ENCODE measurements around the gene HSD17B4.
A peak's percentile ranks its signal among the peaks of the same experiment; 100 is the strongest.
"Not testable (repeated sequence)": the region's sequence is repeated elsewhere in the genome, so short reads cannot be mapped to it uniquely, and the experiment has no call there.

The HSD17B4 gene

DNA sequence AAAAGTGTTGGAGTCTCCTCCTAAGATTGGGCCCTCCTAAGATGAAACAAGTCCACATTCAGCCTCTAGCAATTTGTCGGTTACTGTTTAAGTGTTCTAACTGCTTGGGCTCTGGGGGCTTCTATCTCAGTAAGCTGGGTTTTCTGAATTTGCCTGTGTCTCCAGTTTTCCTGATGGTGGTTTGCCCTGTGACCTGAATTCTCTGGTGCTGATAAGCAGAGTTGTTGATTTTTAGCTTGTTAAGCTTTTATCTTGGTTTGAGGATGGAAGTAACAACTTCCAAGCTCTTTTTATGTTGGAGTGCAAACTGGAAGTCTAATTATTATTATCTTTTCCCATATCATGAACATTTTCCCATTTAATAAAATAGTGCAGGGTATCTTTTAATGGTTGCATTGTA, 30.9 kb downstream of the HSD17B4 start:
- H3K36me3 ChIP-seq (ENCODE audit: control insufficient read depth, insufficient read depth, low read length) = peaks cover 42% of the 10 kb centered on the region
- H3K27ac ChIP-seq (ENCODE audit: low read depth, low read length) = peak overlapping the region; percentile 72
- H3K9me3 ChIP-seq (ENCODE audit: control insufficient read depth, insufficient read depth, low read depth, low read length) = no peaks in the 10 kb centered on the region
- H3K4me1 ChIP-seq (ENCODE audit: control insufficient read depth, insufficient read depth, low read length) = peaks cover 57% of the 10 kb centered on the region
- no peak overlapping the region for H3K4me3 ChIP-seq (ENCODE audit: low read depth, low read length)
- no peaks in the 10 kb centered on the region for H3K27me3 ChIP-seq (ENCODE audit: control insufficient read depth, insufficient read depth, low read length)
- peak overlapping the region; percentile 17 for H3K9ac ChIP-seq (ENCODE audit: low read length)

- H3K36me3 ChIP-seq (ENCODE audit: control insufficient read depth, insufficient read depth, low read length) = peaks cover 53% of the 10 kb centered on the region
- H3K9me3 ChIP-seq (ENCODE audit: control insufficient read depth, insufficient read depth, low read depth, low read length) = no peaks in the 10 kb centered on the region
- peaks cover 41% of the 10 kb centered on the region for H3K4me1 ChIP-seq (ENCODE audit: control insufficient read depth, insufficient read depth, low read length)
- H3K9ac ChIP-seq (ENCODE audit: low read length) = no peak overlapping the region
- no peaks in the 10 kb centered on the region for H3K27me3 ChIP-seq (ENCODE audit: control insufficient read depth, insufficient read depth, low read length)
- no peak overlapping the region for H3K27ac ChIP-seq (ENCODE audit: low read depth, low read length)
- H3K4me3 ChIP-seq (ENCODE audit: low read depth, low read length) = no peak overlapping the region
Observed at GRCh38 chr5:119484884-119485283, 32.6 kb downstream of the HSD17B4 start.

GRCh38 chr5:119501671-119502179, 49.4 kb downstream of the HSD17B4 start:
- no peak overlapping the region for H3K4me3 ChIP-seq (ENCODE audit: low read depth, low read length)
- H3K9me3 ChIP-seq (ENCODE audit: control insufficient read depth, insufficient read depth, low read depth, low read length) = peaks cover 23% of the 10 kb centered on the region
- H3K4me1 ChIP-seq (ENCODE audit: control insufficient read depth, insufficient read depth, low read length) = no peaks in the 10 kb centered on the region
- H3K27ac ChIP-seq (ENCODE audit: low read depth, low read length) = no peak overlapping the region
- H3K36me3 ChIP-seq (ENCODE audit: control insufficient read depth, insufficient read depth, low read length) = peaks cover 85% of the 10 kb centered on the region
- H3K27me3 ChIP-seq (ENCODE audit: control insufficient read depth, insufficient read depth, low read length) = no peaks in the 10 kb centered on the region
- H3K9ac ChIP-seq (ENCODE audit: low read length) = no peak overlapping the region

DNA sequence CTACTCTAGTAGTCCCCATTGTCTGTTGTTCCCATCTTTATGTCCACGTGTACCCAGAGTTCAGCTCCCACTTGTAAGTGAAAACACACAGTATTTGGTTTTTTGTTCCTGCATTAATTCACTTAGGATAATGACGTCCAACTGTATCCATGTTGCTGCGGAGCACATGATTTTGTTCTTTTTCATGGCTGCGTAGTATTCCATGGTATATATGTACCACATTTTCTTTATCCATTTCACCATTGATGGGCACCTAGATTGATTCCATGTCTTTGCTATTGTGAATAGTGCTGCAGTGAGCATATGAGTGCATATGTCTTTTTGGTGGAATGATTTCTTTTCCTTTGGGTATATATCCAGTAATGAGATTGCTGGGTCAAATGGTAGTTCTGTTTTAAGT, 51.6 kb downstream of the HSD17B4 start:
- Histone ChIP-seq H3K36me3 (ENCODE audit: control insufficient read depth, insufficient read depth, low read length) (peaks cover 78% of the 10 kb centered on the region), H3K9me3 (ENCODE audit: control insufficient read depth, insufficient read depth, low read depth, low read length) (peaks cover 23% of the 10 kb centered on the region)
- H3K9ac ChIP-seq (ENCODE audit: low read length); H3K27me3 ChIP-seq (ENCODE audit: control insufficient read depth, insufficient read depth, low read length); H3K27ac ChIP-seq (ENCODE audit: low read depth, low read length); H3K4me1 ChIP-seq (ENCODE audit: control insufficient read depth, insufficient read depth, low read length); H3K4me3 ChIP-seq (ENCODE audit: low read depth, low read length): not testable (repeated sequence)

DNA sequence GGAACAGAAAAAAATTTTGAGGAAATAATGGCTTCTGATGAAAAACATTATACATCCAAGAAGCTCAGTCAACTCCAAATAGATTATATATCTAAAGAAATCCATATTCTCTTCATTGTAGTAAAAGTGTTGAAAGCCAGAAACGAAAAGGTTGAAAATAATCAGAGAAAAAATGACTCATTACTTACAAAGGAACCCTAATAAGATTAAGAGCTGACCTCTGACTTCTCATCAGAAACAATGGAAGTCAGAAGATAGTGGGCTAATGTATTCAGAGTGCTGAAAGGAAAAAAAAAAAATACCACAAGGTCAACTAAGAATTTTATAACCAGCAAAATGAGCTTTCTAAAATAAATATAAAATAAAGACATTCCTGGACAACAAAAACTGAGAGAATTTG, 60.0 kb downstream of the HSD17B4 start:
- Histone ChIP-seq H3K36me3 (ENCODE audit: control insufficient read depth, insufficient read depth, low read length) (peaks cover 84% of the 10 kb centered on the region), H3K27me3 (ENCODE audit: control insufficient read depth, insufficient read depth, low read length) (no peaks in the 10 kb centered on the region), H3K4me3 (ENCODE audit: low read depth, low read length) (no peak overlapping the region), H3K4me1 (ENCODE audit: control insufficient read depth, insufficient read depth, low read length) (no peaks in the 10 kb centered on the region), H3K9ac (ENCODE audit: low read length) (no peak overlapping the region), H3K9me3 (ENCODE audit: control insufficient read depth, insufficient read depth, low read depth, low read length) (peaks cover 5% of the 10 kb centered on the region; the same call in 1 of the 2 replicates), H3K27ac (ENCODE audit: low read depth, low read length) (no peak overlapping the region)

GRCh38 chr5:119515192-119515591, 62.9 kb downstream of the HSD17B4 start:
- peaks cover 5% of the 10 kb centered on the region; the same call in 1 of the 2 replicates for H3K9me3 ChIP-seq (ENCODE audit: control insufficient read depth, insufficient read depth, low read depth, low read length)
- no peak overlapping the region for H3K27ac ChIP-seq (ENCODE audit: low read depth, low read length)
- H3K4me3 ChIP-seq (ENCODE audit: low read depth, low read length) = no peak overlapping the region
- peaks cover 85% of the 10 kb centered on the region for H3K36me3 ChIP-seq (ENCODE audit: control insufficient read depth, insufficient read depth, low read length)
- H3K27me3 ChIP-seq (ENCODE audit: control insufficient read depth, insufficient read depth, low read length) = no peaks in the 10 kb centered on the region
- no peaks in the 10 kb centered on the region for H3K4me1 ChIP-seq (ENCODE audit: control insufficient read depth, insufficient read depth, low read length)
- no peak overlapping the region for H3K9ac ChIP-seq (ENCODE audit: low read length)

GRCh38 chr5:119517115-119517514, 64.8 kb downstream of the HSD17B4 start:
- H3K4me3 ChIP-seq (ENCODE audit: low read depth, low read length); H3K4me1 ChIP-seq (ENCODE audit: control insufficient read depth, insufficient read depth, low read length); H3K9me3 ChIP-seq (ENCODE audit: control insufficient read depth, insufficient read depth, low read depth, low read length); H3K27ac ChIP-seq (ENCODE audit: low read depth, low read length); H3K27me3 ChIP-seq (ENCODE audit: control insufficient read depth, insufficient read depth, low read length); H3K9ac ChIP-seq (ENCODE audit: low read length): not testable (repeated sequence)
- peaks cover 80% of the 10 kb centered on the region for H3K36me3 ChIP-seq (ENCODE audit: control insufficient read depth, insufficient read depth, low read length)

GRCh38 chr5:119521232-119521631, 68.9 kb downstream of the HSD17B4 start:
- H3K4me1 ChIP-seq (ENCODE audit: control insufficient read depth, insufficient read depth, low read length) = no peaks in the 10 kb centered on the region
- no peak overlapping the region for H3K4me3 ChIP-seq (ENCODE audit: low read depth, low read length)
- no peaks in the 10 kb centered on the region for H3K9me3 ChIP-seq (ENCODE audit: control insufficient read depth, insufficient read depth, low read depth, low read length)
- no peaks in the 10 kb centered on the region for H3K27me3 ChIP-seq (ENCODE audit: control insufficient read depth, insufficient read depth, low read length)
- no peak overlapping the region for H3K9ac ChIP-seq (ENCODE audit: low read length)
- H3K27ac ChIP-seq (ENCODE audit: low read depth, low read length) = no peak overlapping the region
- peaks cover 63% of the 10 kb centered on the region for H3K36me3 ChIP-seq (ENCODE audit: control insufficient read depth, insufficient read depth, low read length)

- Histone ChIP-seq H3K9ac (ENCODE audit: low read length) (no peak overlapping the region), H3K27me3 (ENCODE audit: control insufficient read depth, insufficient read depth, low read length) (no peaks in the 10 kb centered on the region), H3K4me1 (ENCODE audit: control insufficient read depth, insufficient read depth, low read length) (no peaks in the 10 kb centered on the region), H3K27ac (ENCODE audit: low read depth, low read length) (no peak overlapping the region), H3K9me3 (ENCODE audit: control insufficient read depth, insufficient read depth, low read depth, low read length) (no peaks in the 10 kb centered on the region), H3K36me3 (ENCODE audit: control insufficient read depth, insufficient read depth, low read length) (peaks cover 67% of the 10 kb centered on the region), H3K4me3 (ENCODE audit: low read depth, low read length) (no peak overlapping the region)
Observed at GRCh38 chr5:119522841-119523240, 70.5 kb downstream of the HSD17B4 start.

- Histone ChIP-seq H3K4me1 (ENCODE audit: control insufficient read depth, insufficient read depth, low read length) (0 out of 2 replicates have a peak, but pooled peaks cover 5% of the 10 kb centered on the region), H3K27me3 (ENCODE audit: control insufficient read depth, insufficient read depth, low read length) (no peaks in the 10 kb centered on the region), H3K36me3 (ENCODE audit: control insufficient read depth, insufficient read depth, low read length) (peaks cover 63% of the 10 kb centered on the region), H3K9ac (ENCODE audit: low read length) (no peak overlapping the region), H3K4me3 (ENCODE audit: low read depth, low read length) (no peak overlapping the region), H3K27ac (ENCODE audit: low read depth, low read length) (no peak overlapping the region), H3K9me3 (ENCODE audit: control insufficient read depth, insufficient read depth, low read depth, low read length) (no peaks in the 10 kb centered on the region)
Observed at GRCh38 chr5:119524485-119524884, 72.2 kb downstream of the HSD17B4 start.

DNA sequence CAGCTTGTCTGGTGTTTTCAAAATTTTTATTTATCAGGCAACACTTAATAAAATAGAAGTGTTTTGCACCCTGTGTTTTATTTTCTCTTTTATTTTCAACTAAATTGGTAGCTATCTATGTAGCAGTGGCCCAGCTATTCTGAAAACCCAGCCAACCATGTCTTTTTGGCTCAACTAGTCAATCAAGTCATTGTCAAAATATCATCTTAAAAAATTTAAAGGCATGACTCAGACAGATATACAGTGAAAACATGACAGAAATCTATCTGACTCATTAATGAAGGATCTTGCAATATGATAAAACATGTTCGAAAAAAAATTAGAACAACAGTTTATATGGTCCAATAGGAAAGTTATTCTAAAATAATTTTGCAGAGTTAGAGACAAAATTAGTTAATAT, 75.1 kb downstream of the HSD17B4 start:
- Histone ChIP-seq H3K27ac (ENCODE audit: low read depth, low read length) (no peak overlapping the region), H3K4me3 (ENCODE audit: low read depth, low read length) (no peak overlapping the region), H3K4me1 (ENCODE audit: control insufficient read depth, insufficient read depth, low read length) (0 out of 2 replicates have a peak, but pooled peaks cover 5% of the 10 kb centered on the region), H3K36me3 (ENCODE audit: control insufficient read depth, insufficient read depth, low read length) (peaks cover 70% of the 10 kb centered on the region), H3K27me3 (ENCODE audit: control insufficient read depth, insufficient read depth, low read length) (no peaks in the 10 kb centered on the region), H3K9ac (ENCODE audit: low read length) (no peak overlapping the region), H3K9me3 (ENCODE audit: control insufficient read depth, insufficient read depth, low read depth, low read length) (no peaks in the 10 kb centered on the region)

GRCh38 chr5:119529811-119530210, 77.5 kb downstream of the HSD17B4 start:
- peak overlapping the region; percentile 65; the same call in 1 of the 2 replicates for H3K27ac ChIP-seq (ENCODE audit: low read depth, low read length)
- H3K4me1 ChIP-seq (ENCODE audit: control insufficient read depth, insufficient read depth, low read length) = 0 out of 2 replicates have a peak, but pooled peaks cover 5% of the 10 kb centered on the region
- H3K36me3 ChIP-seq (ENCODE audit: control insufficient read depth, insufficient read depth, low read length) = peaks cover 73% of the 10 kb centered on the region
- no peak overlapping the region for H3K4me3 ChIP-seq (ENCODE audit: low read depth, low read length)
- no peaks in the 10 kb centered on the region for H3K27me3 ChIP-seq (ENCODE audit: control insufficient read depth, insufficient read depth, low read length)
- no peaks in the 10 kb centered on the region for H3K9me3 ChIP-seq (ENCODE audit: control insufficient read depth, insufficient read depth, low read depth, low read length)
- H3K9ac ChIP-seq (ENCODE audit: low read length) = no peak overlapping the region
